ENCODE measurements around the gene PCDHGA7. TPM values are rescaled to one million over a fixed set of nuclear protein-coding genes. Genes with fewer than 3 reads are reported as not detected.

The PCDHGA7 gene
- total and polyA plus RNA-seq, 2 donors (not counting 3 experiments of a cell fraction or from before 2014, with no cell fraction given), result 0.84 to 1.8 TPM

DNA sequence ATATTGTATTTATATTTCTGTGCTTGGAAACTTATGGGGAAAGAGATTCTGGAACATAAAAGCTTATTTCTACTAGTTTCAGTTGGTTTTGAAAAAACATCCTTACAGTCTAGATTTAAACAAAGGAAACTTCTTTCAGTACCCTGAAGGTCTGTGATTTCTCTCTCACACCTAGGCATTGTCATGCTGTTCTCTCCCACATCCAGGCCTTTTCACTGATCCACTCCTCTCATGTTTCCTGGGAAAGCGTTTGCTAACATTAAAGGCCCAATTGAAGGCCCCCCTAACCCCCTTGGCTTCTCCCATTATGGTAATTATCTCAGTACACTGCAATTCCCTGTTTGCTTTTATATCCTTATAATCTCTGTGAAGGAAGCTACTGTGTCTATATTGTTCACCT is 39.8 kb upstream of the PCDHGA7 start:
- Histone ChIP-seq H3K9ac (replicated peaks; ENCODE audit: extremely low read depth, insufficient read depth, low read length) (no peak overlapping the region), H3K79me2 (ENCODE audit: control insufficient read depth, insufficient read depth, low read length) (no peaks in the 10 kb centered on the region), H3K9me3 (replicated peaks; ENCODE audit: control insufficient read depth, insufficient read depth, low read length) (no peaks in the 10 kb centered on the region), H3K9me1 (replicated peaks; ENCODE audit: control insufficient read depth, extremely low read depth, insufficient read depth, low read length) (no peaks in the 10 kb centered on the region), H3K4me1 (ENCODE audit: control insufficient read depth, extremely low read depth, insufficient read depth, low read length) (peaks cover 3% of the 10 kb centered on the region), H3K4me3 (replicated peaks in 1 of 3; ENCODE audit: insufficient read depth in 1 of 3, low read depth in 1 of 3, low read length in 3 of 3) (no peak overlapping the region), H3K36me3 (ENCODE audit: control insufficient read depth in 2 of 2, extremely low read depth in 1 of 2, insufficient read depth in 2 of 2, low read length in 2 of 2) (no peaks in the 10 kb centered on the region), H2AFZ (ENCODE audit: low read depth, low read length) (no peak overlapping the region), H4K20me1 (replicated peaks; ENCODE audit: control insufficient read depth, extremely low read depth, insufficient read depth, low read length) (no peaks in the 10 kb centered on the region), H3K4me2 (ENCODE audit: insufficient read depth, low read length) (no peak overlapping the region), H3K27ac (ENCODE audit: insufficient read depth, low read depth, low read length) (no peak overlapping the region), H3K27me3 (ENCODE audit: control insufficient read depth in 2 of 2, insufficient read depth in 2 of 2, low read length in 2 of 2) (peaks cover 12 to 32% of the 10 kb centered on the region in 2 experiments)
- no peak for DNase-seq (ENCODE audit: low read depth, low spot score)
- dilution Hi-C loops (cut with MboI; ENCODE audit: extremely low pct_ligation_motif_present, low sequenced_read_pairs), result no loop called here
- no TSS peak for BruUV-seq (replicated peaks)
- TF ChIP-seq, protein P1, sequence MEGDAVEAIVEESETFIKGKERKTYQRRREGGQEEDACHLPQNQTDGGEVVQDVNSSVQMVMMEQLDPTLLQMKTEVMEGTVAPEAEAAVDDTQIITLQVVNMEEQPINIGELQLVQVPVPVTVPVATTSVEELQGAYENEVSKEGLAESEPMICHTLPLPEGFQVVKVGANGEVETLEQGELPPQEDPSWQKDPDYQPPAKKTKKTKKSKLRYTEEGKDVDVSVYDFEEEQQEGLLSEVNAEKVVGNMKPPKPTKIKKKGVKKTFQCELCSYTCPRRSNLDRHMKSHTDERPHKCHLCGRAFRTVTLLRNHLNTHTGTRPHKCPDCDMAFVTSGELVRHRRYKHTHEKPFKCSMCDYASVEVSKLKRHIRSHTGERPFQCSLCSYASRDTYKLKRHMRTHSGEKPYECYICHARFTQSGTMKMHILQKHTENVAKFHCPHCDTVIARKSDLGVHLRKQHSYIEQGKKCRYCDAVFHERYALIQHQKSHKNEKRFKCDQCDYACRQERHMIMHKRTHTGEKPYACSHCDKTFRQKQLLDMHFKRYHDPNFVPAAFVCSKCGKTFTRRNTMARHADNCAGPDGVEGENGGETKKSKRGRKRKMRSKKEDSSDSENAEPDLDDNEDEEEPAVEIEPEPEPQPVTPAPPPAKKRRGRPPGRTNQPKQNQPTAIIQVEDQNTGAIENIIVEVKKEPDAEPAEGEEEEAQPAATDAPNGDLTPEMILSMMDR (IDR thresholded peaks at IDR 0.05; ENCODE audit: extremely low read depth in 1 of 2, insufficient read depth in 1 of 2, low read depth in 1 of 2, low read length in 2 of 2), result no peak
- TF ChIP-seq POLR2A (IDR thresholded peaks at IDR 0.05; ENCODE audit: low read depth, low read length) (no peak), FOS (IDR thresholded peaks at IDR 0.05; ENCODE audit: borderline replicate concordance, insufficient read depth, low read length) (no peak), EZH2 (IDR thresholded peaks at IDR 0.05; ENCODE audit: borderline replicate concordance, low read depth, low read length, severe bottlenecking) (no peak), JUN (IDR thresholded peaks at IDR 0.05; ENCODE audit: borderline replicate concordance, insufficient read depth, insufficient read length, low read depth) (no peak), MYC (IDR thresholded peaks at IDR 0.05; ENCODE audit: low read depth, low read length) (no peak), POLR2AphosphoS5 (IDR thresholded peaks at IDR 0.05; ENCODE audit: insufficient read depth, low read depth, low read length) (no peak)
- CTCF ChIA-PET, result interaction anchor here (1.2 to 3.8 kb wide), 9 partner anchors 8 to 224 kb away, joined by 3 to 38 read pairs (median 9); partner anchors contain the start of genes PCDHGA1 and PCDHGA10
- POLR2A ChIA-PET, result no interaction called here
- intact Hi-C loops (cut with micrococcal nuclease), result loop anchor here (2.0 kb wide), 1 partner anchor 22 kb away; the partner anchor contains the start of gene TAF7
- no peak for FAIRE-seq
